Activated CD8-positive, alpha-beta memory T cell treated with anti-CD3 and anti-CD28 coated beads for 24 hours (primary cell): ENCODE results near the gene ARHGAP27.
"Not testable (repeated sequence)": the region's sequence is repeated elsewhere in the genome, so short reads cannot be mapped to it uniquely, and the experiment has no call there.

Experiments
- DNase-seq: peaks from one replicate; pipeline ENCODE4 v3.0.0-alpha.2; 2020

ARHGAP27 gene

DNA sequence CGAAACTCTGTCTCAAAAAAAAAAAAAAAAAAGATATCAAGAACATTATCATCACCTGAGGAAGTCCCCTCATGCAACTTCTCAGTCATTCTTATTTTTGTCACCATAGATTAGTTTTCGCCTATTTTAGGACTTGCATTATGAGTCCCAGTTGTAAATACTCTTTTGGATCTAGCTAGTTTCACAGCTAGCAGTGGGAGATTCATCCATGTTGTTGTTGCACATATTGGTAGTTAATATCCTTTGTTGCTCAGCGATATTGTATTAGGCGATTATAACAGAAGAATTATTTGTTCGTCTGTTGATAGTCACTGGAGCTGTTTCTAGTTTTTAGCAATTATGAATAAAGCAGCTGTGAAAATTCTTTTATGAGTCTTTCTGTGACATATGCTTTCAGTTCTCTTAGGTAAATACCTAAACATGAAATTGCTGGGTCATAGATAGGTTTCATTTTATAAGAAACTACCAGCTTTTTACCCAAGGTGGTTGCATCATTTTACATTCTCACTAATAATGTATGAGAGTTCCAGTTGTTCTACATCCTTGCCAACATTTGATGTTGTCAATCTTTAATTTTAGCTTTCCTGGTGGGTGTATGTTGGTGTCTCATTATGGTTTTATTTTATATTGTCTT, 75.2 kb downstream of the ARHGAP27 start:
- no peak for DNase-seq

DNA sequence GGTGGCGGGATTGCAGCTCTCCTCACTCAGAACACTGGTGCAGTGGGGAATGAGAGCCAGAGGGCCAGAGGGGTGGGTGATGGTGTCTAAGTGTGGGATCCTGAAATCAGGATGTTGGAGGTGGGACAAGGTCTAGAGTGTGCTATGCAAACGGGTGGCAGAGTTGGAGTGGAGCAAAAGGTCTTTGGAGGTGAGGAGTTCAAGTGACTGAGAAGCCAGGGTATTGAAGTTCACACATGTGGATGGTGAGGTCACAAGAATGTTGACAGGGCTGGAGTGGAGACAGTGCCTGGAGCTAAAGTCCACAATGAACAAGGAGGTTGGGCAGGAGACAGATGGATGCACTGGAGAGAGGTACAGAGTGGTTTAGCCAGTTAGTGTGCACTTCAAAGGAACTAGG, 77.6 kb downstream of the ARHGAP27 start:
- no peak for DNase-seq

DNA sequence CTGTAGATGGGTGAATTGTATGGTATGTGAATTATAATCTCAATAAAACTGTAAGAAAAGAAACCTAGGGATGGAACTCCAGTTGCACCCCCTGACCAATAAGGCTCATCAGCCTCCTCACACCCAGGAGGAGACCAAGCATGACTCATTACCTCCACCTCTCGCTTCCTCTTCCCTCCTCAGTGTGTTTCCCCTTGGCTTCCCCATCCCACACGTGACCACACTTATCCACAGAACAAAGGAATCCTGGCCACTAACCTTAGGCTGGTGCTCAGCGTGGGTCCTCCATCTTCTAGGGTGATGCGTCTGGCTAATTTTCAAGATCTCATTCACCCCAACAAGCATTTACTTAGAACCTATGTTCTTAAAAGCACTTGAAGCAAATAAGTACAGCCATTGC, 79.6 kb downstream of the ARHGAP27 start:
- DNase-seq = peak; percentile 62

DNA sequence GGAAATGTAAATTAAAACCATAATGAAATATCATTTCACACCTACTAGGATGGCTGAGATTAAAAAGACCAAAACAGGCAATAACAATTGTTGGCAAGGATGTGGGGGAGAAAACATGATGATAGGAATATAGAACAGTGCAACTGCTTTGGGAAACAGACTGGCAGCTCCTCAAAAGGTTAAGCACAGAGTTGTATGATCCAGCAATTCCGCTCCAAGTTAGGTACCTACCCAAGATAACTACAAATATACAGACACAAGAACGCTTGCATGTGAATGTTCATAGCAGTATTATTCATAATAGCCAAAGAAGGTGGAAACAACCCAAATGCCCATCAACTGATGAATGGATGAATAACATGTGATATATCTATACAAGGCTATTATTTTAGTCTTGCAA, 80.8 kb downstream of the ARHGAP27 start:
- DNase-seq = no peak

DNA sequence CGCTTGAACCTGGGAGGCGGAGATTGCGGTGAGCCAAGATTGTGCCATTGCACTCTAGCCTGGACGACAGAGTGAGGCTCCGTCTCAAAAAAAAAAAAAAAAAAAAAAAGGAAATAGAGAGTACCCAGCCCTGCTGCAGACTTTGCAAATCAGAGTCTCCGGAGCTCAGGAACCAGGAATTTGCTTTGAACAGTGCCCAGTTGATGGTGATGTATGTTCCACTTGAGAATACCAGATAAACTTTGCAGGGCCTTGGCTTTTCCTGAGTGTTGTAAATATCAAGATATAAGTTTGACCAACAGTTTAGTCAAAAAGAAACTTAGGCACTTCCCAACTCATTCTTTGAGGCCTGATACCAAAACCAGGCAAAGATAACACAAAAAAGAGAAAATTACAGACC, 85.2 kb downstream of the ARHGAP27 start:
- no peak for DNase-seq

DNA sequence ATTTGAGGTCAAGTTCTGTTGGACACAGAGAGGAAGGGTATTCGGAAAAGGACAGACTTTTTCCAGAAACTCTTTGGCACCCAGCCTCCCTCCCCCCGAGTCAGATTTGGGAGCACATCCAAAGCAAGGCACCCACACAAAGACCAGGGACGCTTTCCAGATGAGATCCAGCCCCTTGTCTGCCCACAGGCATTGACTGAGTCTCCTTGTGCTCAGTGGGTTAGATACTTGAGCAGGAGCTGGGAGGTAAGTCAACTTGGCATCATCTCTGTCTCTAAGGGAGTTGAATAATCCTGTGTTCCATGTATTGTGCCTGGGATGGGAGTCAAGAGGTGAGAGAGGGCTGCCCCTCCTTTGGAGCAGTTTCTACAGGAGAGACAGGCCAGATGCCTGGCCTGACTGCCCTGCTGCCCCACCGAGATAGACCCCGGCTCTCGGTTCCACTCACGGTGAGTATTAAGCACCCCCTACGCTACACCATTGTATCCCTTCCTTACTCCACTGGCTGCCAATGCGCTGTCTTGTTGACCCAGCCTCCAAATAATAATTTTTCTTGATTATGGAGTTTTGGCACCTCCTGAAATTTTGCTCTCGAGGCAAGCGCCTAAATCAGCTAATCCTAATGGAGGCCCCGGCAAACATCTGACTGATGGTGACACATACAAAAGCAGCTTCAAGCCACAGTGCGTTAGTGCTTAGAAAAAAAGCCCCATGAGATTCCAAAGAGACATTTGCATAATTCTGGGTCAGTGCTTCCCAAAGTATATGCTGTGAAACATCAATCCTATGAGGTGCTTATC, 86.3 kb downstream of the ARHGAP27 start:
- DNase-seq = no peak

DNA sequence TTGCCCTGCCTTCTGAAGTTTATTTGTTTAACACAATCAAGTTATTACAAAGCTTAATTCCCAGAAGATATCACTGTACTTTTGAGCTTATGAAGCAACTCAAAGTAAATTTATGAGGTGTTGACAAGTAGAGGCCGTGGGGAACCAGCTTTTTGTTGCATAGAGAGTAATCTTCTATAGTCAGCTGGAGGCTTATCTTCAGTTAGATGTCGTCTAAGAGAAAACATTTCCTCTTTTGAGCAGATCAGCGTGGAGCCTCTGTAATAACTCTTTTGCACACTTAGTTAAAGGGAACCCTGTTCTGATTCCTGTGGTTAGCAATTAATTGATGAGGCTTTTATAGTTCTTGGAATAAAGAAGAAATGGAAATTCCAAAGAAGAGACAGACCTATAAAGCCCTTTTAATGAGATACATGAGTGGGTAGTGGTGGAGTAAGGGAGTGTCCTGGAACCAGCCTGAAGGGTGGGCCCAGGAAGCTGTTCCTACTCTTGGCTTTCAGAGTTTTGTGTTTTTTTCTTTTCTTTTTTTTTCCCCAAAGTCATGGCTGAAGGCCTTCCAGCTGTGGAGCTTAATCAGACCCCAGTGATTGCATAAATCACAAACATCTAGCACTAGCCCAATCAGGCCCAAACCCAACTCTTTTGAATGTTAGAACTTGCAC, 87.0 kb downstream of the ARHGAP27 start:
- no peak for DNase-seq

DNA sequence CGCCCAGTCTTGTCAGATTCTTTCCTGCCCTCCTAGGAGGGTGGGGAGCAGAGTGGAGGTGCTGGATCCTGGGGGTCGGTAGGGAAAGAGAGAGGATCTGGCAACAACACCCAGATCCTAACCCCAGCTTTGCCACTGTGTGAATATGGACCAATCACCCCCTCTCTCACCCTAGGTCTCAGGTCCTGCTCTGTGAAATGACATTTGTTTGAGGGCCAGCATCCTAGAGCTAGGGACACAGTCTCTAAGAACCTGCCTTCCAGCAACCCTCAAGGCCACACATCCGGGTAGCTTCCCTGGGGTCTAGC, 87.5 kb downstream of the ARHGAP27 start:
- DNase-seq = no peak

DNA sequence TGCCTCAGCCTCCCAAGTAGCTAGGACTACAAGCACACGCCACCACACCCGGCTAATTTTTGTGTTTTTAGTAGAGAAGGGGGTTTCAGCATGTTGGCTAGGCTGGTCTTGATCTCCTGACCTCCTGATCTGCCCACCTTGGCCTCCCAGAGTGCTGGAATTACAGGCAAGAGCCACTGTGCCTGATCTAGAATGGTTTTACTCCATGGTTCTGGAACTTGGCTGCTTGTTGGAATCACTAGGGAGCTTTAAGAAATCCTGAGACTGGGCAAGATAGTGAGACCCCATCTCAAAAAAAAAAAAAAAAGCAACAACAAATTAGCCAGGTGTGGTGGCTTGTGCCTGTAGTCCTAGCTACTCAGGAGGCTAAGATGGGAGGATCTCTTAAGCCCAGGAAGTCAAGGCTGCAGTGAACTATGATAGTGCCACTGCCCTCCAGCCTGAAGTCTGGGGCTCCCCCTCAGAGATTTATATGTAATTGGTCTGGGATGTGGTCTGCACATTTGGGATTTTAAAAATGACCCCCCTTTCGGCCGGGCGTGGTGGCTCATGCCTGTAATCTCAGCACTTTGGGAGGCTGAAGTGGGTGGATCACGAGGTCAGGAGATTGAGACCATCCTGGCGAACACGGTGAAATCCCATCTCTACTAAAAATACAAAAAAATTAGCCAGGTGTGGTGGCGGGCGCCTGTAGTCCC, 88.6 kb downstream of the ARHGAP27 start:
- not testable (repeated sequence) for DNase-seq
